SK-N-SH (cell line): ENCODE results near the gene PRKCI.
"Not testable (repeated sequence)": the region's sequence is repeated elsewhere in the genome, so short reads cannot be mapped to it uniquely, and the experiment has no call there.

Experiments
- EP300 ChIP-seq, 2 experiments: IDR thresholded peaks; 2 replicates each; pipeline versions ENCODE4 v1.4.0 to v1.6.1; 2012; ENCODE audit warnings: borderline replicate concordance in 1 of 2, low read depth in 1 of 2, low read length in 1 of 2
- FOXM1 ChIP-seq: IDR thresholded peaks from 2 replicates; pipeline ENCODE4 v1.4.0; 2012; ENCODE audit warnings: low read depth, mild to moderate bottlenecking
- GABPA ChIP-seq: IDR thresholded peaks from 2 replicates; pipeline ENCODE4 v1.4.0; 2012; ENCODE audit warnings: low read depth, mild to moderate bottlenecking
- JUND ChIP-seq: IDR thresholded peaks from 2 replicates; pipeline ENCODE4 v1.4.0; 2012
- MXI1 ChIP-seq: IDR thresholded peaks from 2 replicates; pipeline ENCODE4 v1.6.1; 2012; ENCODE audit warnings: mild to moderate bottlenecking, low read depth, low read length, improper control_type of control experiment
- RFX5 ChIP-seq: IDR thresholded peaks from 2 replicates; pipeline ENCODE4 v1.6.1; 2012; ENCODE audit warnings: mild to moderate bottlenecking, improper control_type of control experiment, low read length
- SIN3A ChIP-seq: IDR thresholded peaks from 2 replicates; pipeline ENCODE4 v1.6.1; 2012; ENCODE audit warnings: low read depth, mild to moderate bottlenecking, low read length, moderate library complexity, borderline replicate concordance
- SMC3 ChIP-seq: IDR thresholded peaks from 2 replicates; pipeline ENCODE4 v1.6.1; 2012; ENCODE audit warnings: low read depth, low read length, improper control_type of control experiment
- TAF1 ChIP-seq: IDR thresholded peaks from 2 replicates; pipeline ENCODE4 v1.6.1; 2012; ENCODE audit warnings: low read depth, mild to moderate bottlenecking, low read length, moderate library complexity, borderline replicate concordance
- TEAD4 ChIP-seq: IDR thresholded peaks from 2 replicates; pipeline ENCODE4 v1.4.0; 2012; ENCODE audit warnings: mild to moderate bottlenecking, borderline replicate concordance; ENCODE audit not compliant: insufficient read depth
- YY1 ChIP-seq: IDR thresholded peaks from 2 replicates; pipeline ENCODE4 v1.4.0; 2012; ENCODE audit warnings: low read depth, mild to moderate bottlenecking
- TF ChIP-seq, protein P1 (sequence below): fragments of 200-600 bp; sonication (generic); IDR thresholded peaks from 2 replicates; pipeline ENCODE4 v1.6.1; 2017; ENCODE audit warnings: antibody characterized with exemption, mild to moderate bottlenecking, moderate library complexity
- TF ChIP-seq, protein P2 (sequence below): IDR thresholded peaks from 2 replicates; pipeline ENCODE4 v1.6.1; 2012; ENCODE audit warnings: mild to moderate bottlenecking, low read depth, low read length, moderate library complexity
- TF ChIP-seq, protein P3 (sequence below): fragments of 150-350 bp; IDR thresholded peaks from 2 replicates; pipeline ENCODE4 v1.6.1; 2017; ENCODE audit warnings: antibody characterized with exemption, low read length, low read depth, borderline replicate concordance

DNA sequence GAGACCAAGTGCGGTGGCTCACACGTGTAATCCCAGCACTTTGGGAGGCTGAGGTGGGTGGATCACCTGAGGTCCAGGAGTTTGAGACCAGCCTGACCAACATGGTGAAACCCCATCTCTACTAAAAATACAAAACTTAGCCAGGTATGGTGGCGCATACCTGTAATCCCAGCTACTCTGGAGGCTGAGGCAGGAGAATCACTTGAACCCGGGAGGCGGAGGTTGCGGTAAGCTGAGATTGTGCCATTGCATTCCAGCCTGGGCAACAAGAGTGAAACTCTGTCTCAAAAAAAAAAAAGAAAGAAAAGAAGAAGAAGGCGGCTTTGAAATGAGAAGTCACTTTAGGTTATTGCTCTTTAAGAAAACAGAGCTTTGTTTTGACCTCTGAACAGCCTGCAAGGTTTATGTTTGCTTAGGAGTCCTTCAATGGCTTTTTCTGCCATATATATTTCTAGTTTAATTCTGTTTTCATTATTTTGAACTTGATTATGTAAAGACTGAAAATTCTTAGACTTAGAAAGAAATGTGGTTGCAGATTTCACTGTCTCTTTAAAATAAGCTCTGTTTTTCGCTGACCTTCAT lies 47.5 kb downstream of the PRKCI start:
- TF ChIP-seq, protein P1, sequence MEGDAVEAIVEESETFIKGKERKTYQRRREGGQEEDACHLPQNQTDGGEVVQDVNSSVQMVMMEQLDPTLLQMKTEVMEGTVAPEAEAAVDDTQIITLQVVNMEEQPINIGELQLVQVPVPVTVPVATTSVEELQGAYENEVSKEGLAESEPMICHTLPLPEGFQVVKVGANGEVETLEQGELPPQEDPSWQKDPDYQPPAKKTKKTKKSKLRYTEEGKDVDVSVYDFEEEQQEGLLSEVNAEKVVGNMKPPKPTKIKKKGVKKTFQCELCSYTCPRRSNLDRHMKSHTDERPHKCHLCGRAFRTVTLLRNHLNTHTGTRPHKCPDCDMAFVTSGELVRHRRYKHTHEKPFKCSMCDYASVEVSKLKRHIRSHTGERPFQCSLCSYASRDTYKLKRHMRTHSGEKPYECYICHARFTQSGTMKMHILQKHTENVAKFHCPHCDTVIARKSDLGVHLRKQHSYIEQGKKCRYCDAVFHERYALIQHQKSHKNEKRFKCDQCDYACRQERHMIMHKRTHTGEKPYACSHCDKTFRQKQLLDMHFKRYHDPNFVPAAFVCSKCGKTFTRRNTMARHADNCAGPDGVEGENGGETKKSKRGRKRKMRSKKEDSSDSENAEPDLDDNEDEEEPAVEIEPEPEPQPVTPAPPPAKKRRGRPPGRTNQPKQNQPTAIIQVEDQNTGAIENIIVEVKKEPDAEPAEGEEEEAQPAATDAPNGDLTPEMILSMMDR = not testable (repeated sequence)
- not testable (repeated sequence) for TF ChIP-seq MXI1; EP300 (IDR thresholded peaks at IDR 0.05; ENCODE audit: borderline replicate concordance in 1 of 2, low read depth in 1 of 2, low read length in 1 of 2); TEAD4; JUND; YY1; RFX5; SMC3; GABPA; TAF1; SIN3A; FOXM1
- TF ChIP-seq, protein P2, sequence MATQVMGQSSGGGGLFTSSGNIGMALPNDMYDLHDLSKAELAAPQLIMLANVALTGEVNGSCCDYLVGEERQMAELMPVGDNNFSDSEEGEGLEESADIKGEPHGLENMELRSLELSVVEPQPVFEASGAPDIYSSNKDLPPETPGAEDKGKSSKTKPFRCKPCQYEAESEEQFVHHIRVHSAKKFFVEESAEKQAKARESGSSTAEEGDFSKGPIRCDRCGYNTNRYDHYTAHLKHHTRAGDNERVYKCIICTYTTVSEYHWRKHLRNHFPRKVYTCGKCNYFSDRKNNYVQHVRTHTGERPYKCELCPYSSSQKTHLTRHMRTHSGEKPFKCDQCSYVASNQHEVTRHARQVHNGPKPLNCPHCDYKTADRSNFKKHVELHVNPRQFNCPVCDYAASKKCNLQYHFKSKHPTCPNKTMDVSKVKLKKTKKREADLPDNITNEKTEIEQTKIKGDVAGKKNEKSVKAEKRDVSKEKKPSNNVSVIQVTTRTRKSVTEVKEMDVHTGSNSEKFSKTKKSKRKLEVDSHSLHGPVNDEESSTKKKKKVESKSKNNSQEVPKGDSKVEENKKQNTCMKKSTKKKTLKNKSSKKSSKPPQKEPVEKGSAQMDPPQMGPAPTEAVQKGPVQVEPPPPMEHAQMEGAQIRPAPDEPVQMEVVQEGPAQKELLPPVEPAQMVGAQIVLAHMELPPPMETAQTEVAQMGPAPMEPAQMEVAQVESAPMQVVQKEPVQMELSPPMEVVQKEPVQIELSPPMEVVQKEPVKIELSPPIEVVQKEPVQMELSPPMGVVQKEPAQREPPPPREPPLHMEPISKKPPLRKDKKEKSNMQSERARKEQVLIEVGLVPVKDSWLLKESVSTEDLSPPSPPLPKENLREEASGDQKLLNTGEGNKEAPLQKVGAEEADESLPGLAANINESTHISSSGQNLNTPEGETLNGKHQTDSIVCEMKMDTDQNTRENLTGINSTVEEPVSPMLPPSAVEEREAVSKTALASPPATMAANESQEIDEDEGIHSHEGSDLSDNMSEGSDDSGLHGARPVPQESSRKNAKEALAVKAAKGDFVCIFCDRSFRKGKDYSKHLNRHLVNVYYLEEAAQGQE = not testable (repeated sequence)
- TF ChIP-seq, protein P3, sequence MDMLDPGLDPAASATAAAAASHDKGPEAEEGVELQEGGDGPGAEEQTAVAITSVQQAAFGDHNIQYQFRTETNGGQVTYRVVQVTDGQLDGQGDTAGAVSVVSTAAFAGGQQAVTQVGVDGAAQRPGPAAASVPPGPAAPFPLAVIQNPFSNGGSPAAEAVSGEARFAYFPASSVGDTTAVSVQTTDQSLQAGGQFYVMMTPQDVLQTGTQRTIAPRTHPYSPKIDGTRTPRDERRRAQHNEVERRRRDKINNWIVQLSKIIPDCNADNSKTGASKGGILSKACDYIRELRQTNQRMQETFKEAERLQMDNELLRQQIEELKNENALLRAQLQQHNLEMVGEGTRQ = not testable (repeated sequence)
